Cardiac septum (tissue), 1 donor: ENCODE results near the gene POTEC. TPM values are rescaled to one million over a fixed set of nuclear protein-coding genes. Genes with fewer than 3 reads are reported as not detected.
"Not testable (repeated sequence)": the region's sequence is repeated elsewhere in the genome, so short reads cannot be mapped to it uniquely, and the experiment has no call there.

Source experiments
- DNase-seq: peaks from one replicate; pipeline ENCODE4 v3.0.0-alpha.2; 2020; ENCODE audit warnings: low spot score
- intact Hi-C: fragments of 100-400 bp; cut with DNase I; formaldehyde crosslinking; loops from one replicate; pipeline ENCODE4 v1.14.0; 2022
- long read RNA-seq: library from polyadenylated mRNA; unstranded; transcript quantifications from one replicate; pipeline ENCODE4 v2.0.0, GENCODE V29; 2021
- total RNA-seq: library from RNA; stranded (reverse); fragmentation: NEBNext Ultra II Directional; extraction: Animal tissue kit (Norgen Biotek cat#: 25700); gene quantifications from one replicate; pipeline ENCODE4 v1.2.1, GENCODE V29; 2021
- donor health status: DM: no; HTN: no; CAD: no.

POTEC gene
- not detected for total RNA-seq
- long read RNA-seq = 0 reads

GRCh38 chr18:14543446-14543964, at the start of gene POTEC:
Gene POTEC (minus strand): TSS chr18:14543600. CDS start chr18:14543146, 454 bp downstream.
- DNase-seq, intact Hi-C loops: not testable (repeated sequence)

GRCh38 chr18:14577971-14578370, 34.6 kb upstream of the POTEC start:
- intact Hi-C loops = no loop called here
- DNase-seq = no peak

GRCh38 chr18:14559502-14559901, 16.1 kb upstream of the POTEC start:
- intact Hi-C loops, DNase-seq: not testable (repeated sequence)

- intact Hi-C loops, DNase-seq: not testable (repeated sequence)
These were observed 11.7 kb downstream of the POTEC start for GRCh38 chr18:14531659-14532058.

GRCh38 chr18:14510707-14511106, 32.7 kb downstream of the POTEC start:
- DNase-seq, intact Hi-C loops: not testable (repeated sequence)

GRCh38 chr18:14503691-14504090, 39.7 kb downstream of the POTEC start:
- intact Hi-C loops, DNase-seq: not testable (repeated sequence)

- intact Hi-C loops, DNase-seq: not testable (repeated sequence)
These were observed 41.5 kb downstream of the POTEC start for GRCh38 chr18:14501894-14502293.

GRCh38 chr18:14489256-14490014, 54.0 kb downstream of the POTEC start:
- DNase-seq, intact Hi-C loops: not testable (repeated sequence)

- DNase-seq, intact Hi-C loops: not testable (repeated sequence)
These were observed 54.6 kb downstream of the POTEC start for GRCh38 chr18:14488789-14489188.

- intact Hi-C loops, DNase-seq: not testable (repeated sequence)
These were observed 56.3 kb downstream of the POTEC start for GRCh38 chr18:14486926-14487580.

- DNase-seq = not testable (repeated sequence)
These were observed 64.3 kb downstream of the POTEC start for GRCh38 chr18:14479076-14479475.

GRCh38 chr18:14475520-14475919, 67.9 kb downstream of the POTEC start:
- intact Hi-C loops, DNase-seq: not testable (repeated sequence)

More at GRCh38 chr18:14479076-14479475, 64.3 kb downstream of the POTEC start:
- intact Hi-C loops = not testable (repeated sequence)

- DNase-seq, intact Hi-C loops: not testable (repeated sequence)
These were observed 68.6 kb downstream of the POTEC start for GRCh38 chr18:14474752-14475151.

- DNase-seq, intact Hi-C loops: not testable (repeated sequence)
These were observed 69.2 kb downstream of the POTEC start for GRCh38 chr18:14474007-14474720.

- intact Hi-C loops, DNase-seq: not testable (repeated sequence)
These were observed 70.0 kb downstream of the POTEC start for GRCh38 chr18:14473250-14474006.

- DNase-seq, intact Hi-C loops: not testable (repeated sequence)
These were observed 72.1 kb downstream of the POTEC start for GRCh38 chr18:14471286-14471685.

GRCh38 chr18:14470446-14470845, 73.0 kb downstream of the POTEC start:
- DNase-seq, intact Hi-C loops: not testable (repeated sequence)

- DNase-seq, intact Hi-C loops: not testable (repeated sequence)
These were observed 73.4 kb downstream of the POTEC start for GRCh38 chr18:14470046-14470445.

- intact Hi-C loops, DNase-seq: not testable (repeated sequence)
These were observed 77.4 kb downstream of the POTEC start for GRCh38 chr18:14465989-14466388.
